Neuron (in vitro differentiated cells): ENCODE data around the gene TCN2.
"Not testable (repeated sequence)": the region's sequence is repeated elsewhere in the genome, so short reads cannot be mapped to it uniquely, and the experiment has no call there.

Experiments used
- H2AFZ ChIP-seq: one replicate; pipeline ENCODE4 v1.6.1; 2013; ENCODE audit warnings: low read depth, mild to moderate bottlenecking, inconsistent platforms, low read length, moderate library complexity
- H3K27me3 ChIP-seq: one replicate; pipeline ENCODE4 v1.6.1; 2013; ENCODE audit warnings: low read length; ENCODE audit not compliant: insufficient read depth
- H3K36me3 ChIP-seq: one replicate; pipeline ENCODE4 v1.6.1; 2013; ENCODE audit warnings: low read length; ENCODE audit not compliant: insufficient read depth
- H3K4me1 ChIP-seq: one replicate; pipeline ENCODE4 v1.6.1; 2013; ENCODE audit warnings: low read length; ENCODE audit not compliant: insufficient read depth
- H3K4me3 ChIP-seq: 2 replicates; pipeline ENCODE4 v1.5.1; 2013; ENCODE audit warnings: mild to moderate bottlenecking, low read length, moderate library complexity
- H3K9me3 ChIP-seq: one replicate; pipeline ENCODE4 v1.6.1; 2013; ENCODE audit warnings: low read length

Gene TCN2

GRCh38 chr22:30671071-30671470, 64.1 kb downstream of the TCN2 start:
- H3K9me3 ChIP-seq: no peaks in the 10 kb centered on the region
- no peaks in the 10 kb centered on the region for H3K36me3 ChIP-seq
- H3K4me1 ChIP-seq: peaks cover 13% of the 10 kb centered on the region
- no peak overlapping the region for H3K4me3 ChIP-seq
- peaks cover 14% of the 10 kb centered on the region for H3K27me3 ChIP-seq
- H2AFZ ChIP-seq: no peak overlapping the region

GRCh38 chr22:30673136-30673535, 66.2 kb downstream of the TCN2 start:
- H2AFZ ChIP-seq: no peak overlapping the region
- H3K4me3 ChIP-seq: no peak overlapping the region
- H3K4me1 ChIP-seq: peaks cover 7% of the 10 kb centered on the region
- H3K27me3 ChIP-seq: peaks cover 22% of the 10 kb centered on the region
- H3K36me3 ChIP-seq: no peaks in the 10 kb centered on the region
- H3K9me3 ChIP-seq: no peaks in the 10 kb centered on the region

GRCh38 chr22:30674482-30674881, 67.5 kb downstream of the TCN2 start:
- Histone ChIP-seq H3K4me3 (no peak overlapping the region), H2AFZ (no peak overlapping the region), H3K4me1 (peaks cover 13% of the 10 kb centered on the region), H3K36me3 (no peaks in the 10 kb centered on the region), H3K9me3 (no peaks in the 10 kb centered on the region), H3K27me3 (peaks cover 19% of the 10 kb centered on the region)

GRCh38 chr22:30675436-30675835, 68.5 kb downstream of the TCN2 start:
- H3K36me3 ChIP-seq: no peaks in the 10 kb centered on the region
- H3K4me3 ChIP-seq: no peak overlapping the region
- no peak overlapping the region for H2AFZ ChIP-seq
- H3K4me1 ChIP-seq: peaks cover 17% of the 10 kb centered on the region
- H3K27me3 ChIP-seq: peaks cover 19% of the 10 kb centered on the region
- no peaks in the 10 kb centered on the region for H3K9me3 ChIP-seq

GRCh38 chr22:30676565-30676964, 69.6 kb downstream of the TCN2 start:
- H3K4me1 ChIP-seq: peaks cover 17% of the 10 kb centered on the region
- H2AFZ ChIP-seq, H3K4me3 ChIP-seq, H3K36me3 ChIP-seq, H3K9me3 ChIP-seq: not testable (repeated sequence)
- H3K27me3 ChIP-seq: peaks cover 19% of the 10 kb centered on the region
